Pancreas (tissue), 10 donors: ENCODE data around the gene GSE1. TPM values are rescaled to one million over a fixed set of nuclear protein-coding genes. Genes with fewer than 3 reads are reported as not detected.

Experiments
- ATAC-seq, 4 donors: fragments of 200-7000 bp; cut with Tn5 transposase; one replicate each; pipeline versions ENCODE4 v1.8.0 to v1.9.1; 2020; ENCODE audit warnings: mild to moderate bottlenecking in 4 of 4, moderate library complexity in 4 of 4
- DNase-seq, 6 donors: peaks; one replicate each; pipeline ENCODE4 v3.0.0-alpha.2; 2020
- FAIRE-seq: peaks from 2 replicates; lab custom pipeline; 2012; peaks lifted over from hg19 to GRCh38; lab: Jason Lieb, UNC
- H3K27ac ChIP-seq, 4 donors: fragments of 200-600 bp; sonication (generic); 1 replicate in 3 of 4; 2 replicates in 1 of 4; pipeline versions ENCODE4 v1.5.0 to v1.8.0; 2020
- H3K27me3 ChIP-seq, 4 donors: fragments of 200-600 bp; one replicate each; pipeline ENCODE4 v1.8.0; 2021
- H3K36me3 ChIP-seq, 3 donors: fragments of 200-600 bp; sonication (generic) in 1 of 3; one replicate each; pipeline versions ENCODE4 v1.5.0 to v1.8.0; 2020 to 2021
- H3K4me1 ChIP-seq, 3 donors: fragments of 200-600 bp; one replicate each; pipeline ENCODE4 v1.8.0; 2021
- H3K4me3 ChIP-seq, 4 donors: fragments of 200-600 bp; sonication (generic) in 2 of 4; one replicate each; pipeline versions ENCODE4 v1.5.0 to v1.8.0; 2020 to 2021
- H3K9me3 ChIP-seq, 4 donors: fragments of 200-600 bp; one replicate each; pipeline ENCODE4 v1.8.0; 2021
- WGBS, 2 donors: extraction: QIAGEN DNeasy Blood & Tissue Kit; methylation state at CpG; one replicate each; pipeline ENCODE4 v1.1.7; 2013; 5-methylcytosine and 5-hydroxymethylcytosine counted together
- intact Hi-C, 3 donors: fragments of 100-400 bp; cut with DNase I; formaldehyde crosslinking; loops; one replicate each; pipeline versions ENCODE4 v1.11.1 to v1.14.2; 2022
- polyA plus RNA-seq, 2 donors: library from polyadenylated mRNA; stranded (reverse); fragments of 200-250 nt; gene quantifications; one replicate each; pipeline ENCODE4 v1.2.3, GENCODE V29; 2013
- total RNA-seq, 6 donors: library from RNA; stranded (reverse); fragmentation: NEBNext Ultra II Directional in 4 of 6; extraction: Animal tissue kit (Norgen Biotek cat#: 25700) in 4 of 6; gene quantifications; one replicate each; pipeline versions ENCODE4 v1.2.1 to v1.2.4, GENCODE V29; 2021 to 2023
- TF ChIP-seq, protein P1 (sequence below), 4 donors: fragments of 200-600 bp; sonication (generic) in 3 of 4; IDR thresholded peaks; one replicate each; pipeline versions ENCODE4 v1.5.0 to v1.8.0; 2021; ENCODE audit warnings: antibody characterized with exemption in 4 of 4
- donor health status: healthy with polysubstance abuse.
- donor health status: DM: no; HTN: no; CAD: no; lungs with moderate emphysema.
- donor health status: DM: no; HTN: no; CAD: no.
- donor health status: control.
- donor health status: control.
- donor health status: Bipolar disorder and iron deficiency.
- donor health status: DM: yes; HTN: yes; CAD: no.
- donor health status: DM: no; HTN: no; CAD: no.
- donor health status: DM: no; HTN: no; CAD: no.
- donor health status: DM: yes; HTN: yes; CAD: no.

GSE1 gene
- total and polyA plus RNA-seq, 8 donors = 32.0 to 61.5 (median 41.9) TPM

GRCh38 chr16:85585711-85586110, 27.4 kb upstream of the GSE1 start:
- FAIRE-seq (no peak), ATAC-seq (no peak)
- WGBS, 2 donors = 89 to 93% methylated on average over 7 of the region's 7 CpGs

GRCh38 chr16:85586380-85587104, 26.6 kb upstream of the GSE1 start:
- FAIRE-seq = no peak
- peak in 3 of 6 donors; percentile 32 to 69 (median 51) for DNase-seq
- 45 to 48% methylated on average over 31 of the region's 31 CpGs for WGBS, 2 donors
- no peaks in the 10 kb centered on the region for H3K9me3 ChIP-seq
- H3K4me1 ChIP-seq = peaks cover 0 to 5% (median 0%) of the 10 kb centered on the region in 3 donors
- TF ChIP-seq, protein P1, sequence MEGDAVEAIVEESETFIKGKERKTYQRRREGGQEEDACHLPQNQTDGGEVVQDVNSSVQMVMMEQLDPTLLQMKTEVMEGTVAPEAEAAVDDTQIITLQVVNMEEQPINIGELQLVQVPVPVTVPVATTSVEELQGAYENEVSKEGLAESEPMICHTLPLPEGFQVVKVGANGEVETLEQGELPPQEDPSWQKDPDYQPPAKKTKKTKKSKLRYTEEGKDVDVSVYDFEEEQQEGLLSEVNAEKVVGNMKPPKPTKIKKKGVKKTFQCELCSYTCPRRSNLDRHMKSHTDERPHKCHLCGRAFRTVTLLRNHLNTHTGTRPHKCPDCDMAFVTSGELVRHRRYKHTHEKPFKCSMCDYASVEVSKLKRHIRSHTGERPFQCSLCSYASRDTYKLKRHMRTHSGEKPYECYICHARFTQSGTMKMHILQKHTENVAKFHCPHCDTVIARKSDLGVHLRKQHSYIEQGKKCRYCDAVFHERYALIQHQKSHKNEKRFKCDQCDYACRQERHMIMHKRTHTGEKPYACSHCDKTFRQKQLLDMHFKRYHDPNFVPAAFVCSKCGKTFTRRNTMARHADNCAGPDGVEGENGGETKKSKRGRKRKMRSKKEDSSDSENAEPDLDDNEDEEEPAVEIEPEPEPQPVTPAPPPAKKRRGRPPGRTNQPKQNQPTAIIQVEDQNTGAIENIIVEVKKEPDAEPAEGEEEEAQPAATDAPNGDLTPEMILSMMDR (IDR thresholded peaks at IDR 0.05) = no peak
- H3K27ac ChIP-seq = no peak overlapping the region
- H3K4me3 ChIP-seq = no peak overlapping the region
- no peaks in the 10 kb centered on the region for H3K27me3 ChIP-seq
- intact Hi-C loops = no loop called here
- ATAC-seq = peak; percentile 68 to 81 (median 73)
- H3K36me3 ChIP-seq = no peaks in the 10 kb centered on the region

More at GRCh38 chr16:85585711-85586110, 27.4 kb upstream of the GSE1 start:
- Histone ChIP-seq H3K9me3 (no peaks in the 10 kb centered on the region), H3K27me3 (no peaks in the 10 kb centered on the region), H3K4me3 (no peak overlapping the region), H3K4me1 (peaks cover 0 to 5% (median 0%) of the 10 kb centered on the region in 3 donors), H3K36me3 (no peaks in the 10 kb centered on the region), H3K27ac (no peak overlapping the region)
- intact Hi-C loops = no loop called here
- no peak for DNase-seq
- TF ChIP-seq, protein P1 (IDR thresholded peaks at IDR 0.05) = no peak

DNA sequence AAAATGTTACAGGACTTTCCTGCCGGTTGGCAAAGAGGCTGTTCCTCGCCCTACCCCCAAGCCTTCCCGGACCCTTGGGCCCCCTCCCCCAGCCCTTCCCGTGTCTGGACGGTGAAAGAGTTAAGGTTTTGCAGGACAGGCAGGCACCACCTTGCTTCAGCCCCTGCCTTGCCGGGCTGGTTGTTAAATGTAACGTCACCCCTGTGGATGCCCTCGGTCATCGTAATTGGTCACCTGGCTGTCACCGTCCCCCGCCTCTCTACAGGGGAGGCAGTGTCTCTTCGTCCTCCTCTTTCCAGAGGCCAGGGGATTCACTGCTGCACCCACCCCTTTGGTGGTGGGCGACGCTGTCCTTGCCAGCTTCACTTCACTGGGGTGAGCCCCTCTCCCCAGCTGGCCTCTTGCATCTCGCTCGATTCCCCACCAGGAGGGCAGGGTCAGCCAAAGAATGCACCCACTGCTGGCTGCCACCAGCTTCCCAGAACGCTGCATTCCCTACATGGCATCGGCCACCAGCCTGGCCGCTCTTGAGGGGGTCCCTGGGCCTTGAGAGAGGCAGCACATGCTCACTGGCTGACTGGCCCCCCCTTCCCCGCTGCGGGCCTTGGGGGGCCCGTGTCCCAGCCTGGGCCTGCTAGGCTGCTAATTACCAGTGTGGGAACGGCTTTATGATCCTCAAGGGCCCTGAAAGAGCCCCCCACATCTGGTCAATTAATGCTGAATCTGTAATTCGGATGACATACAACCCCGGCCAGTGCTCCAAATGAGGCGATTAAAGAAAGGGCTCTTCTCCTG, 25.2 kb upstream of the GSE1 start:
- Histone ChIP-seq H3K27ac (no peak overlapping the region), H3K36me3 (no peaks in the 10 kb centered on the region), H3K4me3 (no peak overlapping the region), H3K4me1 (peaks cover 0 to 5% (median 0%) of the 10 kb centered on the region in 3 donors), H3K27me3 (no peaks in the 10 kb centered on the region), H3K9me3 (no peaks in the 10 kb centered on the region)
- TF ChIP-seq, protein P1 (IDR thresholded peaks at IDR 0.05) = no peak
- intact Hi-C loops = no loop called here
- ATAC-seq = no peak
- FAIRE-seq = no peak
- DNase-seq = no peak
- WGBS, 2 donors = 87 to 88% methylated on average over 26 of the region's 26 CpGs

GRCh38 chr16:85588562-85589503, 24.3 kb upstream of the GSE1 start:
- FAIRE-seq = no peak
- H3K27ac ChIP-seq = no peak overlapping the region
- TF ChIP-seq, protein P1 (IDR thresholded peaks at IDR 0.05) = no peak

More at GRCh38 chr16:85588562-85589503, 24.3 kb upstream of the GSE1 start:
- Histone ChIP-seq H3K9me3 (no peaks in the 10 kb centered on the region), H3K27me3 (no peaks in the 10 kb centered on the region), H3K36me3 (no peaks in the 10 kb centered on the region), H3K4me1 (peaks cover 0 to 5% (median 0%) of the 10 kb centered on the region in 3 donors), H3K4me3 (no peak overlapping the region)
- no peak for ATAC-seq
- intact Hi-C loops = no loop called here
- 76 to 77% methylated on average over 25 to 27 of the region's 27 CpGs for WGBS, 2 donors
- DNase-seq = no peak
